HG02571 (cell line): ENCODE results near the gene MAPKAP1.
A peak's percentile ranks its signal among the peaks of the same experiment; 100 is the strongest.

ENCODE experiments used
- ATAC-seq: cut with Tn5 transposase; IDR thresholded peaks from one replicate; pipeline ENCODE4 v1.9.1; 2021; ENCODE audit warnings: mild to moderate bottlenecking, moderate library complexity; ENCODE audit not compliant: unreplicated experiment

Gene MAPKAP1

DNA sequence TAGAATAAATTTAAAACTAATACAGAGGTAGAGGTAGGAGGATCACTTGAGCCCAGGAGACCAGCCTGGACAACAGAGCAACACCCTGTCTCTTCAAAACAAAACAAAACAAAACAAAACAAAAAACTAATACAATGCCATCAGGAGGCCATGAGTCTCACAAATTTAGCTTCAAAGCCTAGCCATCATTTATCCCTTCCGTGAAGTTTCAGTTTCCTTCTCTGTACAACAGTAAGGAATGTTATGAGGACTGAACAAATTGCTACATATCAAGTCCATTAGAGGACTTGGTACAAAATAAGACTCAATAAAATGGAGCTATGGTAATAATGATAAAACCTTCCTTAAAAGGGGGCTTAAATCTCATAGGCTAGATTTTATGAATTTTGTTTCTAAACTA, 60.8 kb downstream of the MAPKAP1 start:
- ATAC-seq, result no peak

DNA sequence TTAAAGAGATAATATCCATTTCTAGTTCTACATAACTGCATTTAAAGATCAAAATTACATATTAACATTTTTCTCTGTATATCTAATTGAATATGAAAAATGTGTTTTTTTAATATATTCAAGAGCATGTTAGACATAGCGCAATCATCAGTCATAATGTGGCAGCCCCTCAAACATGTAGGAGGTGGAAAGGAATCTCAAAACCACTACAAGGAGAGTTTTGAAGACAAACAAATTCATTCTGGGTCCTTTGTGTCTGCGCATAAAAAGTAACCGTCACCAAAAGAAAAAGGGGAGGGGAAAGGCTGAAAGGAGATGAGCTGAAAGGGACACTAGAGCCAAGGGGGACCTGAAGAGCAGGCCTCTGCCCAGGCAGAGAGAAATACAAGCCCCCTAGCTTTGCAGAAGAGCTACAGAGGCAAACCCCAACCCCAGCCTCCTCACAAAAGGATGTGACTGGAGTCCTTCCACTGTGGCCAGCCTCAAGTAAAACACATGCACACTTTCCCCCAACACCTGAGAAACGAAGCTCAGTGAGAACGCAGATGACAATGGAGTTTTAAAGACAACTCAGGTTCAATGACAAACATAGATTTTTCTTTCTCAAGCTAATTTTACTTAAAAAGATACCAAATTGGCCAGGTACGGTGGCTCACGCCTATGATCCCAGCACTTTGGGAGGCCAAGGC, 62.0 kb downstream of the MAPKAP1 start:
- no peak for ATAC-seq

DNA sequence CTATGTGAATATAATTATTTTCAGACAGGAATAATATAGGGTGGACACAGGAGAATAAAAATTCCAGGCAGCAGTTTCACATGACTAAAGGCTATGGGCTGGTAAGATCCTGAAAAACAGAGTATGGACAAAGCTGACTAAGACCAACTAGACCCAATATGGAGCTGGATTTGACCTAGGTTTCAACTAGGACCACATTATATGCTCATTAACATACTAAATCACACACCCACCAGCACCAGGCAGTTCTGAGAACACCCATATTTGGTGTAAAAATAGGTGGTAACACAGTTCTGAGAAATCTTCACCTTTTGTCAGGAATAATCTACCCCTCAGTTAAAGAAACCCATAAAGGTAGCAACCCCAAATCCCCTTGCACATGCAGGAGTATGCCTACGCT, 64.7 kb downstream of the MAPKAP1 start:
- ATAC-seq, result no peak

DNA sequence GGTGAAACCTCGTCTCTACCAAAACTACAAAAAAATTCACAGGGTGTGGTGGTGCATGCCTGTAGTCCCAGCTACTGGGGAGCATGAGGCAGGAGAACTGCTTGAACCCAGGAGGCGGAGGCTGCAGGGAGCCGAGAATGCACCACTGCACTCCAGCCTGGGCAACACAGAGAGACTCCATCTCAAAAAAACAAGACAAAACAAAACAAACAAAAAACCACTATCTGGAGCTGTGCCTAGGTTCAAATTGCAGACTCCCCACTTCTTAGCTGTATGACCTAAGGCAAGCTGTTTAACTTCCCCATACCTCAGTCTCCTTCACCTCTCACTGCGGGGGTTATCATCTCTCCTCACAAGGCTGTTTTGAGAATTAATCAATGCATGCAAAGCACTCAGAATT, 68.0 kb downstream of the MAPKAP1 start:
- no peak for ATAC-seq

DNA sequence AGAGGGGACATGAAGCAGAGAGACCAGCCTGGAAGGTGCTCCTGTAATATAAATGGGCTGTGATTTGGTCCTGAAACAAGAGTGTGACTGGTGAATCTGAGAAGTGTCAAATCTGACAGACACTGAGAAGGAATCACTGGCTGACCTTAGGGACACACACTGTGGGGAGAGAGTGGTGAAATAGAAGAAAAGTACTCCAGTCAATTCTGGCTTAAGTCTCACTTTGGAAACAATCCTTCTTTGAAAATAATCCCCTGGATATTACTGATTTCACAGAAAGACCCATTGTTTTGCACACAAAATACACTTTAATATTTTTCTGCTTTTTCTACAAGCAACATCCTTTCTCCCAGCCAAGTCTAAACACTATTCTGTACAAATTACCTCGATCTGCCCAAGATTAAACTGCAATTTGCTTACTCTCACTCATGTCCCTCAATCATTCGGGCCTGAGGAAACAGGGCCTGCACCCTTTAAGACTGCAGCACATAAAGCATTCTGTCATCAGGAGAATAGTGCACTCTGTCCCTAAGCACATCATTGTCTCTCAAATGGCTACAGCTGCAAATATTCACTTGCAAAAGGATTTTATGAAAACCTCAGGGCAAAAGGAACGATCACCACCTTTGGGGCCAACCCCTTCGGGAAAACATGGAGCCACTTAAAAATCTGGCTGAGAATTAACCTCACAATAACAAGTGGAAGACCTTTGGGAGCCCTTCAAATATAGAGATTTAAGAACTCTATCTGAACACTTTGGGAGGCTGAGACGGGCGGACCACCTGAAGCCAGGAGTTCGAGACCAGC, 68.6 kb downstream of the MAPKAP1 start:
- ATAC-seq, result no peak

DNA sequence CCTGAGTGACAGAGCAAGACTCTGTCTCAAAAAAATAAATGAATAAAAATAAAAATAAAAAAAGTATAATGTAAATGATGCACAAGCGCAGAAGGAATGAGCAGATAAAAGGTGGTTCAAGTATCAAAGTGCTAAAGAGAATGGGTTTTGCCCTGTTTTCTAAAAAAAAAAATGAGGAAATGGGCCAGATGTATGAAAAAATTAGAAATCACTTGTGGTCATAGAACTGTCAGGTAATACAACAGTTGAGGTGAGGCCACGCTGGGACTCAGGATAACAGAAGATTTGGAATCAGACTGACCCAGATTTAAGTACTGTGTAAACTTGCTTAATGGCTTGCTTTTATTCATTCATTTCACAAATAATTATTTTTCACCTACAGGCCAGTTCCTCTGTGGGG, 69.8 kb downstream of the MAPKAP1 start:
- no peak for ATAC-seq

DNA sequence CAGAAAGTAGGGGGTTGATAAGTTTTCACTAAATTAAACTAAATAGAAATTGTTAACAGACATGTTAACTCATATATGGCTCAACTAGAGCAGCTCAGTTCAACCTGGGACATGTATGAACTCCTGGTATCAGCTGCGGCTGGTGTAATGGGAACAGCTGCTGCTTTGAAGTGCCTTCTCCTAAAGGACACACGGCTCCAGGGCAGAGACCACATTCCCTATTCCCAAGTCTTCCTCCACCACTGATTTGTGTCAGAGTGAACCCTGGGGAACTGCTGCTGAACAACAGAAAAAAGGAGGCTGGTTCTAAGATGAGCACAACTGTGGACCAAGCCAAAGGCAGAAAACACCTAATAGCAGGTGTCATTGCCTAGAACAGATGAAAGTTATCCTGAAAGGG, 71.1 kb downstream of the MAPKAP1 start:
- no peak for ATAC-seq

DNA sequence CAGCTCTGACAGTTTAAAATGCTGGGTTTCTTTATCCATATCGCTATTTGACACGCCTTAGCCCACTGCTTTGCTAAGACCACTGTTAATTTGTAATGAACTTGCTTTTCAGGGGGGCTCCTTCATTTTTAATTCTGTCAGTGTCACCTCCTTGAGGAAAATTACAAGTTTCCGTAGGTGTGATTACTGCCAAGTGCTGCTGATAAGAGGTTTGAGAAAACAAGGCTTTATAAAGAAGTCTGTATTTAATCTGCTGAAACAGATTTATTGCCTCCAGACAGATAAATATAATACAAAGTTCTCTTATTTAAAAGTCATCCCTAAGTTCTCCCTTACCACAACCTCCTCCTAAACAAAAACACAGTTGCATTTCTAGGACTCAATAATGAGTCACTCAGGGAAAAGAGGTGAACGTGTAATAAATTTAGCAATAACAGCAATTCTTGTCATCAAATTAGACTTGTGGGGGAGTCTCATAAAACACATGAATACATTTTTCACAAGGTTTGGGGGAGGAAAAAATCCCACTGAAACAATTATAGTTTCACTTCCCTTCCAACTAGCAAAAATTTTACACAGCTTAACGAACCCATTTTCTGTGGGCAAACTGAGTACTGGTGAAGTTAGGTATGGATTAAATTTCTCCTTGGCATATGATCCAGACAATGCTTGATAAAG, 72.8 kb downstream of the MAPKAP1 start:
- no peak for ATAC-seq

DNA sequence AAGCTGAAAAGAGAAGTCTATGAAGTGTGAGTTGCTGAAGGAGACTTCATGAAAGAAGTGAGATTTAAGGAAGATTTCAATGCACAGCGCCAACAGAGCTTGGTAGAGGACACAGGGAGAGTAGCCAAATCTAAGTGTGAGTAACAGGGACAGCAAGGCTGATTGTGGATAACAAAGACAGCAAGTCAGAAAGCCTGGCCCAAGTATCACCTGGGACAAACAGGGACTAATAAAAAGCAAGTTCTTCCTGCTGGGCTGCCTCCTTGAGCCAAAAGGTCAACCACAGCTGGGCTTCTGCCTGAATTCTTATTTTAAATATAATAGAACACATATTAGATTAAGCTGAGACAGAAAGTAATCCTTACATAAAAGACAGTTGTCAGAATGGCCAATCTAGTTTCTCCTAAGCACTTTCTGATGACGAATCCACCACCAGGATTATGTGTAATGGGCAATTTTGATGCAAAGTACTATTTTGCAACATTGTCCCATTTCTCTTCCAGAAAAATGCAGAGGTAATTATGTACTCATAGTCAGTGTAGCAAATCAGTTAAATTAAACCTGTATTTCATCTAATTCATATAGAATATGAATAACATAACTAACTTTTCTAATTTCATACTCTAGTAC, 73.8 kb downstream of the MAPKAP1 start:
- ATAC-seq, result no peak

DNA sequence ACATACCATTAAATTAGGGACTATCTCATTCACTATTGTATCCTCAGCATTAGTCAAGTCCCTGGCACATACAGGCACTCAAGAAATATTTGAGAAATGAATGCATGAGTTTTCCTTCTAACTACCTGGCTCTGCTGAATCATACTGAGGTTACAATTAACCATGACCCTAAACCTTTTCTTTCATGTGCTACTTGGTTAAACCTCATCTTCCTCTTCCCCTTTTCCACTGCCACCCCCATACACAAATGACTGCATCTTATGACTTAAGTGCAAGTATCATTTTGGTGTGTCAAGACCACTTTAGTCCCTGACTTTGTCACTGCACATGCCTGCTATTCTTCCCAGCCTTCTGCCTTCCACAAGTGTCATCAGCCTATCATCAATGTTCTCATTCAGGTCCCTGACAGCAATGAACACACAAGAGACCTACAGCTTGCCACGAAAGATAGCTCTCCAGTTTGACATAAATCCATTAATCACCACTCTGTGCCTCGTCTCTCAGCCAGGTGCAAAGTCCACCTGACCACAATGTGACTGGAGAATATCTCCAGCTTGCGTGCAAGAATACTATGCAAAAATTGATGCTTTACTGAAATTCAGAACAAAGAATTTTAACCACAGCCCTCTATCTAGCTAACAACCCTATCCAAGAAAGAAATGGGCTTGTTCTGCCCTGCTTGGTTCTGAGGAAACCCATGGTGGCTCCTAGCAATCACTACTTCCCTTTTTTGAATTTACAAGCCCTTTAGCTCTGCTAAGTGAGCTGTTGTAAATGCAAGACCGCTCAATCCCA, 74.5 kb downstream of the MAPKAP1 start:
- peak; percentile 46 for ATAC-seq

DNA sequence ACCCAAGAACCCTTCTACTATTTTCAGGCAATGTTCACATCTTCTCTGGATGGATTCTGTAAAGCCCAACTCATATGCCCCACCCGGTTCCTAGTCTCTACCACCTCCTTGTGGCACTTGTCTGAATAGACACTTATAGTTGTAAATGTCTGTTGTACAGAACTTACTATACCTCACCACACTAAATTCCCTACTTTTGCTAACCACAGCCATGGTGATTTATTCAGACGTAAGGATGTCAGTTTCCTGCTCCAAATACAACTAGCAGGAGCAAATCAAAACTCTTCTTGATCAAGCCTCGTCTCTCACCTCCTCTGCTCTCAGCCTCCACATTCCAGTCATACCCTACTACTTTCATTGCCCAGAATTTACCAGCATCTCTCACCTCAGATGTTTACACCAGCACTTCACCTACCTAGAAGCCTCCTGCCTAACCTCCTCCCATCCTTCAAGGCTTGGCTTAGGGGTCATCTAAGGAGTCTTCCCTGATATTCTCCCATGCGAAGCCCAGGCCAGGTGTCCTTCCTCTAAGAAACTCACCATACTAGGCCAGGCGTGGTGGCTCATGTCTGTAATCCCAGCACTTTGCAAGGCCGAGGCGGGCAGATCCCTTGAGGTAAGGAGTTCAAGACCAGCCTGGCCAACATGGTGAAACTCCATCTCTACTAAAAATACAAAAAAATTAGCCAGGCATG, 75.5 kb downstream of the MAPKAP1 start:
- no peak for ATAC-seq

DNA sequence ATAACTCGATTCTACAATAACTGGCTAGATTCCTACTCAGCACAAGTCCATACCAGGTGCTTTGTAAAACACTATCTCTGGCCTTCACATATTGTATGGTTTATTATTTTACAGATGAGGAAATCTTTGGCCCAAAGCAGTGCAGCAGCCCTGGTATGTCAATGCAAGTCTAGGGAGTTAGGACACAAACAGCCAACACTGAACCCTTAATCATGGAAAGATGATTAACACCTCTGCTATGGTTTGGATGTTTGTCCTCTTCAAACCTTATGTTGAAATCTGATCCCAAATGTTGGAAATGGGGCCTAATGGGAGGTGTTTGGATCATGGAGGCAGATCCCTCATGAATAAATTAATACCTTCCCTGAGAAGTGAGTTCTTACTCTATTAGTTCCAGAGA, 76.6 kb downstream of the MAPKAP1 start:
- no peak for ATAC-seq

DNA sequence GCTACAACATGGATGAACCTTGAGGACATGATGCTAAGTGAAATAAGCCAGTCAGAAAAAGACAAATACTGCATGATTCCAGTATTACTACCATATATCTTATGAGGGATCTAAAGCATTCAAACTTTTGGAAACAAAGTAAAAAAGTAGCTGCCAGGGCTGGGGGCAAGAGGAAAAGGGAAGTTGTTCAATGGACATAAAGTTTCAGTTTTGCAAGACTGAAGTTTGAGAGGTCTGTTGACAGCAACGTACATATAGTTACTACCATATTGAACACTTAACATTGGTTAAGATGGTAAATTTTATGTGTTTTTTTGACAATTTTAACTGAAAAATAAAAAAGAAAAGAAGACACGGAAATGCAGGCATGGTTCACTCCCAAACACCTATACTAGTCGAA, 77.6 kb downstream of the MAPKAP1 start:
- no peak for ATAC-seq

DNA sequence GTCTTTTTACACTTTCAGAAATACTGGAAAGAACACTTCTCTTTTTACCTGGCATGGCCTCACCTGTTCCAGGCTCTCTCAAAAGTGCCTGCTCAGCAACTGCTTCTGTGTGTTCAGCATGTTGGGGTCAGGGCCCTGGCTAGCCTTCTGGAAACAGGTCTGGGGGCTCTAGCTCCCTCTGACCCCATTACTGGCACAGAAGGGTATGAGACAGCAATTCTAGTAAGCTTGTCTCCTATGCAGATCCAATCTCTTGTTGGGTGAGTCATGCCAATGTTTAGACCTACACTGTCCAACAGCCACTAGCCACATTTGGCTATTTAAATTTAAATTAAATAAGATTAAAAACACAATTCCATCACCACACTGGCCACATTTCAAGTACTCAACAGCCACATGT, 80.8 kb downstream of the MAPKAP1 start:
- no peak for ATAC-seq

DNA sequence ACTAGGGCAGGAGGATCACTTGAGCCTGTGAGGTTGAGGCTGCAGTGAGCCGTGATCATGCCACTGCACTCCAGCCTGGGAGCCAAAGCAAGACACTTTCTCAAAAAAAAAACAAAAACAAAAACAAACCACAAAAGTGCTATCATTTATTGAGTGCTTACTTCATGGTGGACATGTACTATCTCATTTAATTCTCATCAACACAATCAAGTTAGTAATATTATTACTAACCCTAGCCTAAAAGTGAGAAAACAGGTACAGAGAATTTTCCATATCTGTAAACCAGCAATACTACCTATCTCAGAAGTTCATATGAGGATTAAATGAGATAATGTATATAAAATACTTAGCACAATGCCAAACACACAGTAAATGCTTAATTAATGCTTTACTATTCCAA, 85.8 kb downstream of the MAPKAP1 start:
- no peak for ATAC-seq

DNA sequence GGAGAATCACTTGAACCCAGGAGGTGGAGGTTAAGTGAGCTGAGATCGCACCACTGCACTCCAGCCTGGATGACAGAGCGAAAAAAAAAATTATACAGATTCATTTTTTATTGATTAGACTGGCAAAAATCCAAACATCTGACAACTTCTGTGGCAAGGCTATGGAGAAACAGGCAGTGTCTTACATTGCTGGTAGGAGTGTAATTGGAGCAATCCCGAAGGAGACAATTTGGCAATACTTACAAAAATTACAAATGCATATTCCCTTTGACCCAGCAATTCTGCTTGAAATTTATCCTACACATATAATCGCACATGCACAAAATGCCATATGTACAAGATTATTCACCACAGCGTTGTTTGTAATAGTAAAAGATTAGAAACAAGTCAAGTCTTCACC, 86.8 kb downstream of the MAPKAP1 start:
- ATAC-seq, result no peak

DNA sequence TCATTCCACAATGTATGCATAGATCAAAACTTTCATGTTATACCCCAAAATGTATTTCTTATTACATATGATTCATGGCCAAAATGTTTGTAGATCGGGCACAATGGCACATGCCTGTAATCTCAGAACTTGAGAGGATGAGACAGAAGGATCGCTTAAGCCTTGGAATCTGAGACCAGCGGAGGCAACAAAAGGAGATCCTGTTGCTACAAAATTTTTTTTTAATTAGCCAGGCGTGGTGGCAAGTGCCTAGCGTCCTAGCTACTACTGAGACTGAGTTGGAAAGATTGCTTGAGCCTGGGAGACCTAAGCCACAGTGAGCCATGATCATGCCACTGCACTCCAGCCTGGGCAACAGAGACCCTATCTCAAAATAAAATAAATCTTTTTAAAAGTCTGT, 89.9 kb downstream of the MAPKAP1 start:
- no peak for ATAC-seq

DNA sequence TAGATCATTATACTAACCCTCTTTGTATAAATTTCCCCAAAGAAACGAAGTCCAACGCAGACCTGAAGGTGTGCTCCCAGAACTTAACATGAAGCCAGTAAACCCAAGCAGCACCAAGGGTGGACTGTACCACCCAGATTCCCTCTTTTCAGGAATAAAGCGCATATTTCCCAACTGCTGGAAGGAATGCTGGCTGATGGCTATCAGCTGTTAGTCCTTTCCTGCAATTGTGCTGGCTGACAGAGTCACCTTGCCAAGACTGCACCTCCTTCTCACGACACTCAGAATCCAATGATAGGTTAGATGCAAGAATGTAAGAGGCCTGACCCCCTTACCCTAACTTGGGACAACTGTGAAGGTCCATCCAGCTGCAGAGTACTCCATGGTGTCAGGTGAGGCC, 93.9 kb downstream of the MAPKAP1 start:
- ATAC-seq, result no peak

DNA sequence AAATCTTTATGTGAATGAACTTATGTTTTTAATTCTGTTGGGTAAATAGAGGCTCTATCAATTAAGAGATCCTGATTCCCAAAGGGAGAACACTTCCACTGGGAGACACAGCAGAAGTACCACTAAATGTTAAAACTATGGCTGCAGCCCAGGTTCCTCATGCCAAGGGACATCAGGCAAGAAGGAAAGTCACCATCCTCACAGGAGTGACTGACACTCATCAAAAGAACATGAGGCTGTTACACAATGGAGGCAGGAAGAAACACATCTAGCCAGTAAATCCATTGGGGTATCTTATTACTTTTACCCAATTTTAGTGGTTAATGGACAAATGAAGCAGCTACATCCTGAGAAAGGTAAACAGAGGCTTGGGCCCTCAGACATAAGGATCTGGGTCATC, 94.4 kb downstream of the MAPKAP1 start:
- no peak for ATAC-seq

DNA sequence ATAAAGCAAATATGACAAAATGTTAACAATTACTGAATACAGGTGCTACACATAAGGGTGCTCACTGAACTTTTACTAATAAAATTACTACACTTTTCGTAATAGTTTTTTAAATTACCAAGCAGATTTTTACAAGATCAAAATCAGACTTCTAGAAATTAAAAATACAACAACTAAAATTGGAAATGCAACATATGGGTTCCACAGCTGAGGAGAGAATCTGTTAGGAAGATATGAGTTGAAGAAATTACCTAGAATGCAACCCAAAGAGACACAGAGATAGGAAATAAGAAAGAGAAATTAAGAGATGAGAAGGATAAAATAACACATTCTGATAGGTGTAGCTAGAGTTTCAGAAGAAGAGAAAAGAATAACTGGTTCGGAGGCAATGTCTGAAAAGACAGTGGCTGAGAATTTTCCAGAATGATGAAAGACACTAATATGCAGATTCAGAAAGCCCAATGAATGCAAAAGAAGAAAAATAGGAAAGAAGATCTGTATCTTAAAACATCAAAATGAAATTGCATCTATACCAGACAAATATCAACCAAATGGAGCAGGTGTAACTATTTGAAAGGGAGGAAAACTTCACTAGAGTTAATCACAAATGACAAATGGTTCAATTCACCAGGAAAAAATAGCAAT, 95.8 kb downstream of the MAPKAP1 start:
- no peak for ATAC-seq
